Neural cell (in vitro differentiated cells): ENCODE results near the gene GINS2. TPM values are rescaled to one million over a fixed set of nuclear protein-coding genes. Genes with fewer than 3 reads are reported as not detected.

ENCODE experiments used
- H2AFZ ChIP-seq: fragments of 200-600, 300-800 bp; sonication (generic), shearing (Covaris generic); 2 replicates; pipeline ENCODE4 v1.6.0; 2014; ENCODE audit warnings: low read depth, mild to moderate bottlenecking, antibody characterized with exemption, low read length, moderate library complexity
- H3F3A ChIP-seq: fragments of 200-600 bp; shearing (Covaris generic); 2 replicates; pipeline ENCODE4 v1.6.1; 2016; ENCODE audit warnings: mild to moderate bottlenecking, moderate library complexity, mixed read lengths, antibody characterized with exemption, low read length; ENCODE audit not compliant: insufficient read depth, poor library complexity, severe bottlenecking
- H3K27ac ChIP-seq: fragments of 200-600, 300-800 bp; sonication (generic), shearing (Covaris generic); 2 replicates; pipeline ENCODE4 v1.5.1; 2014; ENCODE audit warnings: mild to moderate bottlenecking, low read length, moderate library complexity
- H3K27me3 ChIP-seq: fragments of 300-800, 200-600 bp; sonication (generic), shearing (Covaris generic); 2 replicates; pipeline ENCODE4 v1.6.0; 2014; ENCODE audit warnings: mild to moderate bottlenecking, low read depth, low read length, moderate library complexity; ENCODE audit not compliant: insufficient read depth
- H3K36me3 ChIP-seq: fragments of 300-800, 200-600 bp; sonication (generic), shearing (Covaris generic); 2 replicates; pipeline ENCODE4 v1.5.1; 2014; ENCODE audit warnings: mild to moderate bottlenecking, antibody characterized with exemption, low read length, moderate library complexity; ENCODE audit not compliant: insufficient read depth
- H3K4me2 ChIP-seq: fragments of 300-800, 200-600 bp; sonication (generic), shearing (Covaris generic); 2 replicates; pipeline ENCODE4 v1.6.0; 2014; ENCODE audit warnings: mild to moderate bottlenecking, low read length
- H3K4me3 ChIP-seq: fragments of 300-800, 200-600 bp; sonication (generic), shearing (Covaris generic); 2 replicates; pipeline ENCODE4 v1.5.1; 2014; ENCODE audit warnings: mild to moderate bottlenecking, low read length, moderate library complexity
- H3K79me2 ChIP-seq: fragments of 200-600 bp; shearing (Covaris generic); replicated peaks from 2 replicates; pipeline ENCODE4 v1.6.0; 2014; ENCODE audit warnings: mild to moderate bottlenecking, low read length, moderate library complexity; ENCODE audit not compliant: insufficient read depth
- H3K9ac ChIP-seq: fragments of 300-800, 200-600 bp; sonication (generic), shearing (Covaris generic); 2 replicates; pipeline ENCODE4 v1.6.1; 2016; ENCODE audit warnings: mild to moderate bottlenecking, low read length, mixed read lengths
- H3K9me2 ChIP-seq: fragments of 200-600 bp; shearing (Covaris generic); 2 replicates; pipeline ENCODE4 v1.6.1; 2016; ENCODE audit warnings: mild to moderate bottlenecking, low read length, mixed read lengths; ENCODE audit not compliant: insufficient read depth
- H3K9me3 ChIP-seq: fragments of 200-600, 300-800 bp; sonication (generic), shearing (Covaris generic); 2 replicates; pipeline ENCODE4 v1.6.1; 2016; ENCODE audit warnings: mild to moderate bottlenecking, mixed run types, low read length, moderate library complexity, mixed read lengths
- H4K20me1 ChIP-seq: fragments of 200-600 bp; shearing (Covaris generic); 2 replicates; pipeline ENCODE4 v1.6.1; 2016; ENCODE audit warnings: mild to moderate bottlenecking, mixed run types; ENCODE audit not compliant: insufficient read depth
- EP300 ChIP-seq: fragments of 450-650 bp; conservative IDR thresholded peaks from 2 replicates; pipeline ENCODE4 v1.6.1; 2014; ENCODE audit warnings: antibody characterized with exemption, mild to moderate bottlenecking, moderate library complexity; ENCODE audit not compliant: poor library complexity, severe bottlenecking
- EZH2 ChIP-seq: fragments of 200-600, 300-800 bp; shearing (Covaris generic), sonication (generic); IDR thresholded peaks from 2 replicates; pipeline ENCODE4 v1.6.1; 2014; ENCODE audit warnings: antibody characterized with exemption, low read length, borderline replicate concordance, mild to moderate bottlenecking; ENCODE audit not compliant: insufficient read depth, poor library complexity, severe bottlenecking
- MXI1 ChIP-seq: fragments of 450-650 bp; conservative IDR thresholded peaks from 2 replicates; pipeline ENCODE4 v1.6.1; 2014; ENCODE audit warnings: antibody characterized with exemption, mild to moderate bottlenecking; ENCODE audit not compliant: poor library complexity, severe bottlenecking
- POLR2AphosphoS5 ChIP-seq: IDR thresholded peaks from 2 replicates; pipeline ENCODE4 v1.6.1; 2012
- SMC3 ChIP-seq: fragments of 450-650 bp; conservative IDR thresholded peaks from 2 replicates; pipeline ENCODE4 v1.6.1; 2014; ENCODE audit warnings: antibody characterized with exemption, mild to moderate bottlenecking, moderate library complexity; ENCODE audit not compliant: poor library complexity
- TAF1 ChIP-seq: IDR thresholded peaks from 2 replicates; pipeline ENCODE4 v1.6.1; 2012; ENCODE audit warnings: low read depth
- polyA plus RNA-seq: library from polyadenylated mRNA; depleted of rRNA; stranded (reverse); fragments of >200 nt; gene quantifications from 2 replicates; pipeline ENCODE4 v1.2.3, GENCODE V29; 2014
- TF ChIP-seq, protein P1 (sequence below): IDR thresholded peaks from 2 replicates; pipeline ENCODE4 v1.6.1; 2012; ENCODE audit warnings: borderline replicate concordance
- TF ChIP-seq, protein P2 (sequence below): fragments of 450-650 bp; IDR thresholded peaks from 2 replicates; pipeline ENCODE4 v1.5.1; 2014; ENCODE audit warnings: antibody characterized with exemption, mild to moderate bottlenecking, moderate library complexity; ENCODE audit not compliant: poor library complexity, severe bottlenecking

Gene GINS2
- polyA plus RNA-seq, 1 donor from 2014 or later: 9.2 TPM

DNA sequence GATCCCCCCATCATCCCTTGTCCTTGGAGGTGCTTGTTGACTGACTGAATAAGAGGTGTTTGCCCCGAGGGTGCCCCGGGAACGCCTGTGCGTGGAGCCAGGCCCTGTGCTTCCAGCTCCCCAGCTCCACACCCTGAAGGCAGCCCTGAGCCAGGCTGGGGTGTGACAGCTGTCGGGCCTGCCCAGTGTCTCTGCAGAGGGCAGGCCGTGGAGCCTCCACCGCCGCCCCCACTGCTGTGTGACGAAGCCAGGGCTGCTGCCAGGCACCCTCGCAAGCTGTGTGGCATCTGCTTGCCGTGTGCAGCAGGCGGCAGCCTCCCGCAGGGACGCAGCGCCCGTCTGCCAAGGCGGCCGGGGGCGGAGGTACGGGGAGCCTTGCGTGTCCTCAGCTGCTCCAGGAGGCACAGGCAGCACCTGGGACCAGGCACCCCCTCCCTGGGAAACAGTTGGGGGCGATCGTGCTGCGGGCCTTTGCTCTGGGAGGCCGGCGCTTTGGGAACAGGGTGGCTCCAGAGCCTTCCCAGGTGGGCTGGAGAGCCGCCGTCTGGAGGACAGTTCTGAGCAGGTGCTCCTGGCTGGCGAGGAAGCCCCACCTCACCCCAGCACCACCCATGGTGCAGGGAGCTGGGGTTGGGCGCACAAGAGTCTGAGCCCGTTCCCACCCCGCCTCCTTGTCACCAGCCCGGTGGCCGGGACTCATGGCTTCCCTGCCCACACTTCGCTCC is 49.1 kb downstream of the GINS2 start:
- H3K27me3 ChIP-seq: no peaks in the 10 kb centered on the region
- H3K9me3 ChIP-seq: no peaks in the 10 kb centered on the region
- peaks cover 15% of the 10 kb centered on the region for H3K79me2 ChIP-seq
- TF ChIP-seq EZH2 (no peak), SMC3 (no peak), EP300 (no peak), TAF1 (no peak), POLR2AphosphoS5 (no peak)
- TF ChIP-seq, protein P1, sequence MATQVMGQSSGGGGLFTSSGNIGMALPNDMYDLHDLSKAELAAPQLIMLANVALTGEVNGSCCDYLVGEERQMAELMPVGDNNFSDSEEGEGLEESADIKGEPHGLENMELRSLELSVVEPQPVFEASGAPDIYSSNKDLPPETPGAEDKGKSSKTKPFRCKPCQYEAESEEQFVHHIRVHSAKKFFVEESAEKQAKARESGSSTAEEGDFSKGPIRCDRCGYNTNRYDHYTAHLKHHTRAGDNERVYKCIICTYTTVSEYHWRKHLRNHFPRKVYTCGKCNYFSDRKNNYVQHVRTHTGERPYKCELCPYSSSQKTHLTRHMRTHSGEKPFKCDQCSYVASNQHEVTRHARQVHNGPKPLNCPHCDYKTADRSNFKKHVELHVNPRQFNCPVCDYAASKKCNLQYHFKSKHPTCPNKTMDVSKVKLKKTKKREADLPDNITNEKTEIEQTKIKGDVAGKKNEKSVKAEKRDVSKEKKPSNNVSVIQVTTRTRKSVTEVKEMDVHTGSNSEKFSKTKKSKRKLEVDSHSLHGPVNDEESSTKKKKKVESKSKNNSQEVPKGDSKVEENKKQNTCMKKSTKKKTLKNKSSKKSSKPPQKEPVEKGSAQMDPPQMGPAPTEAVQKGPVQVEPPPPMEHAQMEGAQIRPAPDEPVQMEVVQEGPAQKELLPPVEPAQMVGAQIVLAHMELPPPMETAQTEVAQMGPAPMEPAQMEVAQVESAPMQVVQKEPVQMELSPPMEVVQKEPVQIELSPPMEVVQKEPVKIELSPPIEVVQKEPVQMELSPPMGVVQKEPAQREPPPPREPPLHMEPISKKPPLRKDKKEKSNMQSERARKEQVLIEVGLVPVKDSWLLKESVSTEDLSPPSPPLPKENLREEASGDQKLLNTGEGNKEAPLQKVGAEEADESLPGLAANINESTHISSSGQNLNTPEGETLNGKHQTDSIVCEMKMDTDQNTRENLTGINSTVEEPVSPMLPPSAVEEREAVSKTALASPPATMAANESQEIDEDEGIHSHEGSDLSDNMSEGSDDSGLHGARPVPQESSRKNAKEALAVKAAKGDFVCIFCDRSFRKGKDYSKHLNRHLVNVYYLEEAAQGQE: no peak
- TF ChIP-seq, protein P2, sequence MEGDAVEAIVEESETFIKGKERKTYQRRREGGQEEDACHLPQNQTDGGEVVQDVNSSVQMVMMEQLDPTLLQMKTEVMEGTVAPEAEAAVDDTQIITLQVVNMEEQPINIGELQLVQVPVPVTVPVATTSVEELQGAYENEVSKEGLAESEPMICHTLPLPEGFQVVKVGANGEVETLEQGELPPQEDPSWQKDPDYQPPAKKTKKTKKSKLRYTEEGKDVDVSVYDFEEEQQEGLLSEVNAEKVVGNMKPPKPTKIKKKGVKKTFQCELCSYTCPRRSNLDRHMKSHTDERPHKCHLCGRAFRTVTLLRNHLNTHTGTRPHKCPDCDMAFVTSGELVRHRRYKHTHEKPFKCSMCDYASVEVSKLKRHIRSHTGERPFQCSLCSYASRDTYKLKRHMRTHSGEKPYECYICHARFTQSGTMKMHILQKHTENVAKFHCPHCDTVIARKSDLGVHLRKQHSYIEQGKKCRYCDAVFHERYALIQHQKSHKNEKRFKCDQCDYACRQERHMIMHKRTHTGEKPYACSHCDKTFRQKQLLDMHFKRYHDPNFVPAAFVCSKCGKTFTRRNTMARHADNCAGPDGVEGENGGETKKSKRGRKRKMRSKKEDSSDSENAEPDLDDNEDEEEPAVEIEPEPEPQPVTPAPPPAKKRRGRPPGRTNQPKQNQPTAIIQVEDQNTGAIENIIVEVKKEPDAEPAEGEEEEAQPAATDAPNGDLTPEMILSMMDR: no peak
- no peaks in the 10 kb centered on the region for H3K36me3 ChIP-seq
- H3K27ac ChIP-seq: no peak overlapping the region
- no peak overlapping the region for H3K4me2 ChIP-seq
- no peak overlapping the region for H3K4me3 ChIP-seq
- H3F3A ChIP-seq: no peaks in the 10 kb centered on the region
- no peak overlapping the region for H2AFZ ChIP-seq
- H4K20me1 ChIP-seq: peaks cover 4% of the 10 kb centered on the region
- H3K9ac ChIP-seq: no peak overlapping the region
- no peaks in the 10 kb centered on the region for H3K9me2 ChIP-seq

DNA sequence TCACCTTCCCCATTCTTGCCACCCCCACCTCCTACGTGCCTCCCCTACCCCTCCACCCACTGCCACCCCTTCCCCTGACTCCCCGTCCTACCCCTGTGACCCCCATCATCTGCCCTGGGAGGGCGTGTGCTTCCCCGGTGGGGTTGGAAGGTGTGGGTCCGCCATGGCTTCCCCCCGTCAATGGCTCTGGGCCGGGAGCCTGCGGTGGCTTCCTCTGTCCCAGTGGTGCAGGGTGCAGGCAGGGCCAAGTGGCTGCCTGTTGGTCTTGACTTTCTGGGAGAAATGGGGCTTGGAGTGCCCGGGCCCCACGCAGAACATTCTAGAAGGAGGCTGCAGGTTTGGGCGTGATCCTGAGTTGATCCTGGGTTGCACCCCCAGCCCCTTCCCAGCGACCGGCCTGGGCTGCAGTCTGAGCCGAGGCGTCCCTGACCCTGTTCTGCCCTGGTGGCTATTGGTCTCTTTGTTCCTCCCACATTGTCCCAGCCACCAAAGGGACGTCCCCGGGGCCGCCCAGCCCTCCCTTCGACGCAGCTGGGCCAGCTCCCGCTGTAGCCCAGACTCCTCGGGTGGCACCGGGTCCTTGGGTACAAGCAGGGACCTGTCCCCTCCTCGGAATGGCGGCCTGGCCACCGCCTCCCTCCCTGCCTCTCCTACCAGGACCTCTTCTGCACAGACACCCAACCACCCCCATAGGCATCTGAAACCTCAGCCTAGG is 49.9 kb downstream of the GINS2 start:
- TF ChIP-seq TAF1: no peak
- TF ChIP-seq POLR2AphosphoS5: no peak
- TF ChIP-seq SMC3: no peak
- TF ChIP-seq MXI1: no peak
- no peak for TF ChIP-seq EP300
- Histone ChIP-seq H3K9me2 (no peaks in the 10 kb centered on the region), H3K4me2 (no peak overlapping the region), H3K27ac (no peak overlapping the region), H3F3A (no peaks in the 10 kb centered on the region), H3K4me3 (no peak overlapping the region), H3K79me2 (peaks cover 11% of the 10 kb centered on the region), H3K9ac (no peak overlapping the region), H3K27me3 (no peaks in the 10 kb centered on the region), H4K20me1 (peaks cover 4% of the 10 kb centered on the region), H3K9me3 (no peaks in the 10 kb centered on the region), H2AFZ (no peak overlapping the region), H3K36me3 (no peaks in the 10 kb centered on the region)
